ENCODE data around the gene REG3G.
"Not testable (repeated sequence)": the region's sequence is repeated elsewhere in the genome, so short reads cannot be mapped to it uniquely, and the experiment has no call there.

Gene REG3G

DNA sequence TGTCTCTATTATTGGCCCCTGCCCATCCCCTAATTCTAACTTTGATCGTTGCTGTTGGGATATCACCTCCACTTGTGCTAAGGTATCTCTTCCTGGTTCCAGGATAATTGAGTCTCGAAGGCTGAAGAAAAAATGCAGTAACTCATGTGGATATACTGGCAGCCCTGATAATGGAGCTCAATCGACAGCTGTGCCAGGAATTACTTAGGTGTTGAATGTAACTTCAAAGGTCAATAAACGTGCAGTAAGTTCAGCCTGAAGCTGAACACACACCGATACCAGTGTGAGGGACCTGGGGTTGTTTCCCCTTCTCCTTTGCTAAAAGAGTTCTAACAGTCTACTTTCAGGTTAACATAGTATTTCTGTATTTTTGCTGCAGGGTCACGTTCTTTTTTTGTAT lies 11.9 kb upstream of the REG3G start:
- no peak for DNase-seq

DNA sequence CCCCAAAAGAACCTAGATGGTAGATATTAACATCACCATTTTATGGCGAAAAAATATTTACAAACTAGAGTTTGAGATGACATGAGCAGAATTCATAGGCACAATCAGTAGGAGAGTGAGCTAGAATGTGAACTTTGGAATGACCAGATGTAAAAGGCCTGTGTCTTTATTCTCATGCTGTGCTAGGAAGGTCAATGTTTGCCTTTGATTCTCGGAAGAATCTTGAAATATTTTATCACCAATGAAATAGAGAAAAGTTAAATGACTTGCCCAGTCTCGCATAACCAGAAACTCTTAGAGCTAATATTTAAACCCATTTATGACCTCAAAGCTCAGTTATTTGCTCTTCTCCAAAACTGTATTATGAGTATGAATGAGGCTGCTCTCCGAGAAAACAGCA lies 9.2 kb upstream of the REG3G start:
- DNase-seq: no peak

DNA sequence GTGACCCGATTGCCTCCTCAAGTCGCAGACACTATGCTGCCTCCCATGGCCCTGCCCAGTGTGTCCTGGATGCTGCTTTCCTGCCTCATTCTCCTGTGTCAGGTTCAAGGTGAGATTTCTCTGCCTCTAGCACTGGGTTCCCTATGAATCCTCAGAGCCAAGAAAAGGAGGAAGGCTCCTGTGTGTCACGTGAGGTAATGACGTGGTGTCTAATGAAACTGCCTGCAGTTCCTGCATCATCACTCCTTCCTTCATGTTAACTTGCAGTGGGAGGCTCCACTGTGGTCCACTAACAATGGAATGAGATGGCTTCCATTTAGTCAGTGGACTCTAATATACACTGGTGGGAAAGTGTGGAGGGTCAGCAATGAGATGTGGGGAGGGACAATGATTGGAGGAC lies 559 bp downstream of the REG3G start:
- no peak for DNase-seq

DNA sequence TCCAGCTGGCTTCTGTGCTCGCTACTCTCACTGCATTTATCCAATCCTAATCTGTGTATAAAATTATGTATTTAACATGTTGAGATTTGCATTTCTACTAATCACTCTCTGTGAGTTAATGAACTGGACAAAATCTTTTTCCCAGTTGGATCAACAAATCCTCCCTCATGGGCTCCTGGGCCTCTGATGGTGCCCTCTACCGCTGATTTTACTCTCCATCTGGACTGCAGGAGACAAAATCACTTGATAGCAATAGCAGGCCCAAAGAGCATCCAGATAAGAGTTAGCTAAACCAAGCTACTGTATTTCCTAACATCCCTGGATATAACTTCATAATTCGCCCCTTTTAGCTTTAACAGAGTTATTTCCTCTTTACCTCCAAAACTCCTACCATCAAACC lies 14.4 kb downstream of the REG3G start:
- no peak for DNase-seq

DNA sequence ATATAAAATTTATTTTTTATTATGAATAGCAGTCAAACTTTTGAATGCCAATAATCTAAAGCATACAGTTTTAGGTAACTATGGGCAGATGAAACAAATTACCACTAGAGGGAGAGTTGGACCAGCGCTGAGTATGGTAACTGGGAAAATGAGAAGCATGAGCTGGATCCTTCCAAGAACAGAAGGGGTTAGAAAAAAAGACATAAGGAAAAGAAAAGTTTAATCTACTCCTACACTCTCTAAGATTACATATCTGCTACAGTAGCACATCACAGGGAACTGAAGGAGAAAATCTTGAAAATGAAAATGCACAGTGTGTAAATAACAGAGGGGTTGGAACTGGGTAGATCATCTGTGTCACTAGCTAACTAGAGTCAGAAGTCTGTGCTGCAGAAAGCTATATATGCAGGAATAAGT lies 15.5 kb downstream of the REG3G start:
- DNase-seq: peak in 2 of 56 donors; percentile 1 to 11

DNA sequence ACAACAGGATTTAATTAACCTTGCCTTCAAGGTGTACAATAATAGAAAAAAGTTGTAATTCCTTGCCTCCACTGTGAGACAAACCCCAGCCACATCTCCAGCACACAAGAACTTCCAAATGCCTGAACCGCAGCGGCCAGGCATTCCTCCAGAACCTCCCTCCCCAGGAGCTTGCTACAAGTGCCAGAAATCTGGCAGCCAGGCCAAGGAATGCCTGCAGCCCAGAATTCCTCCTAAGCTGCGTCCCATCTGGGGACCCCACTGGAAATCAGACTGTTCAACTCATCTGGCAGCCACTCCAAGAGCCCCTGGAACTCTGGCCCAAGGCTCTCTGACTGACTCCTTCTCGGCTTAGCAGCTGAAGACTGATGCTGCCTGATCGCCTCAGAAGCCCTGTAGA lies 28.0 kb downstream of the REG3G start:
- peak in 4 of 56 donors; percentile 1 to 8 (median 5) for DNase-seq

DNA sequence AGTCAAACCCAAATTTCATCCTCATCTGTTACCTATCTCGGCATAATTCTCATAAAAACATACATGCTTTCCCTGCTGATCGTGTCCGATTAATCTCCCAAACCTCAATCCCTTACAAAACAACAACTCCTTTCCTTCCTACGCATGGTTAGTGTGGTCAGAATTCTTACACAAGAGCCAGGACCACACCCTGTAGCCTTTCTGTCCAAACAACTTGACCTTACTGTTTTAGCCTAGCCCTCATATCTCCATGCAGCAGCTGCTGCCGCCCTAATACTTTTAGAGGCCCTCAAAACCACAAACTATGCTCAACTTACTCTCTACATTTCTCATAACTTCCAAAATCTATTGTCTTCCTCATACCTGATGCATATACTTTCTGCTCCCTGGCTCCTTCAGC lies 29.3 kb downstream of the REG3G start:
- not testable (repeated sequence) for DNase-seq

DNA sequence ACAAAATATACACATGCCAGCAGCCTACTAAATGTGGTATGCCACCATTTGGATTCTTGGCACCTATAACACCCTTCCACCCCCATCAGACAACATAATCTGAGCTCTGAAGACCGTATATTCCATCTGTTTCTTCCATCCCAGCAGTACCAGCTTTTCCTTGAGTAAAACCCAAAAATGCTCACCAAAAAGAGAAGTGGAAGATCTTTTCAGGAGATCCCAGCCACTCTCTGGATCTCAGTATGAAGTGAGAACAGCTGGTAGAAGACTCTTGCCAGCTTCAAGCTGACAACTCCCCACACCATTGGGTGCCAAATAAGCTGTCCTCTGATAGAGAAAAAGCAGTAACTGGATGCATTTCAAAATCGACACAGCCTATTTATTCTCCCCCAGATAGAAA lies 39.7 kb downstream of the REG3G start:
- DNase-seq: no peak

DNA sequence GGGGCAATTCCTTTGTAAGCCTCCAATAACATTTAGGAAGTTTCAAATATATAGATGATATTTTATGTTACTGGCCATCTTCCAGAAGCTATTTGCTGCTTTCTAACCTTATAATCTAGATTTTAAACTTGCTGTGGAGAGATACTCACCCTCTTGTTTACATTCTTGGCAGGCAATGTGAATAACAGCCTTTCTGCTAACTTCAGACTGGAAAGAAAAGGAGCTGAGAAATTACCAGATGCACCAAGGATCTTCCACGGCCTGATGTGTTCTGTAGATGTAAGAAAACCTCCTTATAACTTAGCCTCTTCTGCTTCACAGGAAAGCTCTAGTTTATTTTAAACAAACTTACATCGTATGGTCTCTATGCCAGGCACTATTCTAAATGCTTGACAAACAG lies 45.6 kb downstream of the REG3G start:
- DNase-seq: no peak
